Right lobe of liver (tissue), 6 donors: Measurements from ENCODE around the gene CDH13. TPM values are rescaled to one million over a fixed set of nuclear protein-coding genes. Genes with fewer than 3 reads are reported as not detected.

Experiments used
- ATAC-seq, 4 donors: fragments of 200-7000 bp; cut with Tn5 transposase; one replicate each; pipeline ENCODE4 v1.9.1; 2020; ENCODE audit warnings: mild to moderate bottlenecking in 4 of 4, moderate library complexity in 4 of 4
- DNase-seq, 3 donors: peaks; one replicate each; pipeline ENCODE4 v3.0.0-alpha.2; 2020
- H3K27ac ChIP-seq, 3 donors: fragments of 200-600 bp; one replicate each; pipeline ENCODE4 v1.8.0; 2022
- H3K27me3 ChIP-seq, 2 donors: fragments of 200-600 bp; one replicate each; pipeline ENCODE4 v1.8.0; 2022
- H3K36me3 ChIP-seq, 4 donors: fragments of 200-600 bp; sonication (generic) in 1 of 4; one replicate each; pipeline versions ENCODE4 v1.5.1 to v1.8.0; 2017 to 2022; ENCODE audit warnings: control low read depth in 1 of 4
- H3K4me1 ChIP-seq, 4 donors: fragments of 200-600 bp; sonication (generic) in 1 of 4; one replicate each; pipeline versions ENCODE4 v1.5.1 to v1.8.0; 2017 to 2022; ENCODE audit warnings: control low read depth in 1 of 4
- H3K4me3 ChIP-seq, 3 donors: fragments of 200-600 bp; one replicate each; pipeline ENCODE4 v1.8.0; 2022
- H3K9me3 ChIP-seq, 4 donors: fragments of 200-600 bp; sonication (generic) in 1 of 4; one replicate each; pipeline versions ENCODE4 v1.5.1 to v1.8.0; 2017 to 2022; ENCODE audit warnings: control low read depth in 1 of 4
- CTCF ChIP-seq, 4 donors: fragments of 200-600 bp in 3 of 4; fragments of 450-650 bp in 1 of 4; IDR thresholded peaks; one replicate each; pipeline versions ENCODE4 v1.5.1 to v1.8.0; 2016 to 2022; ENCODE audit warnings: antibody characterized with exemption in 4 of 4, mild to moderate bottlenecking in 2 of 4
- POLR2A ChIP-seq: fragments of 450-650 bp; IDR thresholded peaks from one replicate; pipeline ENCODE4 v1.6.1; 2017; ENCODE audit warnings: antibody characterized with exemption, mild to moderate bottlenecking
- WGBS: methylation state at CpG from one replicate; pipeline ENCODE4 v1.1.6; 2018; ENCODE audit warnings: low coverage, low lambda C conversion rate; ENCODE audit not compliant: insufficient coverage; ENCODE audit errors: missing lambda C conversion rate; 5-methylcytosine and 5-hydroxymethylcytosine counted together
- intact Hi-C, 2 donors: fragments of 100-400 bp; cut with DNase I; formaldehyde crosslinking; loops; one replicate each; pipeline versions ENCODE4 v1.11.2 to v1.14.1; 2022
- total RNA-seq, 6 experiments: library from RNA; depleted of rRNA in 2 of 6; stranded (reverse); fragments of >200 nt in 2 of 6; fragmentation: NEBNext Ultra II Directional in 3 of 6; extraction: Animal tissue kit (Norgen Biotek cat#: 25700) in 3 of 6; gene quantifications; one replicate each; pipeline versions ENCODE4 v1.1.0 to v1.2.4, GENCODE V29; 2016 to 2023
- donor health status: DM: no; HTN: yes; CAD: no.
- donor health status: DM: no; HTN: no; CAD: no.
- donor health status: DM: no; HTN: no; CAD: no.
- donor health status: DM: no; HTN: yes; CAD: no.
- donor health status: DM: no; HTN: yes; CAD: no.

The CDH13 gene
- total RNA-seq, 6 experiments from 2014 or later, result 0.13 to 4.6 (median 0.49) TPM

- ATAC-seq (no peak), DNase-seq (no peak)
- no peaks in the 10 kb centered on the region for H3K27me3 ChIP-seq
- H3K4me1 ChIP-seq, result no peaks in the 10 kb centered on the region
- WGBS, result 47% methylated on average over 9 of the region's 9 CpGs
- intact Hi-C loops, result no loop called here
- no peak overlapping the region for H3K27ac ChIP-seq
- H3K9me3 ChIP-seq, result no peaks in the 10 kb centered on the region
- H3K4me3 ChIP-seq, result no peak overlapping the region
- TF ChIP-seq POLR2A, result no peak
- no peak for TF ChIP-seq CTCF (IDR thresholded peaks at IDR 0.05)
- H3K36me3 ChIP-seq, result no peaks in the 10 kb centered on the region
Measured at GRCh38 chr16:83482545-83483162, 855.9 kb downstream of the CDH13 start.

GRCh38 chr16:83490073-83490472, 863.3 kb downstream of the CDH13 start:
- no peak for ATAC-seq

GRCh38 chr16:83494459-83494858, 867.7 kb downstream of the CDH13 start:
- Histone ChIP-seq H3K27me3 (no peaks in the 10 kb centered on the region), H3K36me3 (no peaks in the 10 kb centered on the region), H3K9me3 (no peaks in the 10 kb centered on the region), H3K4me3 (no peak overlapping the region), H3K4me1 (no peaks in the 10 kb centered on the region), H3K27ac (no peak overlapping the region)
- ATAC-seq (no peak), DNase-seq (no peak)
- intact Hi-C loops, result no loop called here
- no peak for TF ChIP-seq CTCF (IDR thresholded peaks at IDR 0.05)
- no peak for TF ChIP-seq POLR2A
- WGBS, result 45% methylated on average over 1 of the region's 1 CpG

More at GRCh38 chr16:83490073-83490472, 863.3 kb downstream of the CDH13 start:
- no peak for TF ChIP-seq CTCF (IDR thresholded peaks at IDR 0.05)
- no peak for TF ChIP-seq POLR2A
- Histone ChIP-seq H3K27ac (no peak overlapping the region), H3K4me1 (no peaks in the 10 kb centered on the region), H3K4me3 (no peak overlapping the region), H3K36me3 (no peaks in the 10 kb centered on the region), H3K27me3 (no peaks in the 10 kb centered on the region), H3K9me3 (no peaks in the 10 kb centered on the region)
- 25% methylated on average over 2 of the region's 2 CpGs for WGBS
- intact Hi-C loops, result no loop called here
- DNase-seq, result no peak

GRCh38 chr16:83501481-83501880, 874.7 kb downstream of the CDH13 start:
- no peak overlapping the region for H3K27ac ChIP-seq
- DNase-seq, result no peak
- no peak for ATAC-seq
- WGBS, result 64% methylated on average over 4 of the region's 4 CpGs
- H3K9me3 ChIP-seq, result no peaks in the 10 kb centered on the region
- no peaks in the 10 kb centered on the region for H3K36me3 ChIP-seq
- H3K4me3 ChIP-seq, result no peak overlapping the region
- no peaks in the 10 kb centered on the region for H3K4me1 ChIP-seq
- no peaks in the 10 kb centered on the region for H3K27me3 ChIP-seq
- TF ChIP-seq CTCF (IDR thresholded peaks at IDR 0.05) (no peak), POLR2A (no peak)
- intact Hi-C loops, result no loop called here
